Measurements from ENCODE around the gene FSIP1. TPM values are rescaled to one million over a fixed set of nuclear protein-coding genes. Genes with fewer than 3 reads are reported as not detected.

Gene FSIP1
- total RNA-seq, 4 donors from 2014 or later = 0.17 TPM; not detected in 3

DNA sequence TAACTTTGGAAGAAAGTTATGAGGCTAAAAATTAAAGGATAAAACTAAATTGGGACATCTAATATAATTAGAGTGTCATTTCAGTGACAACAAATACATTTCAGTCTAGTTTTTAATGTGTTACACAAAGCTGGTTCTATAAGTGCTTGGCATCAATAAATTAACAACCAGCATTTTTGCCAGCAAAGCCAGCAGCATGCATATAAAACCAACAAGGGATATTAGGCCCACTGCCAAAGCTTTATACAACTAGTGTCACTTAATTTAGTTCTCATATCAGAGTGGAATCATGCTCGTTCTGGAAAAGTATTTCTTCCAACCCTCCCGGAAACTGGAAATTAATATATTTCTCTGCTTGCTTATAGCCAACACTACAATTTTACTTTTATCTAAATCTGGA is 113.0 kb downstream of the FSIP1 start:
- H3K4me3 ChIP-seq (ENCODE audit: low read depth, poor library complexity, severe bottlenecking) = no peak overlapping the region
- no peak for DNase-seq (ENCODE audit: low spot score in 2 of 2)
- TF ChIP-seq, protein P1, sequence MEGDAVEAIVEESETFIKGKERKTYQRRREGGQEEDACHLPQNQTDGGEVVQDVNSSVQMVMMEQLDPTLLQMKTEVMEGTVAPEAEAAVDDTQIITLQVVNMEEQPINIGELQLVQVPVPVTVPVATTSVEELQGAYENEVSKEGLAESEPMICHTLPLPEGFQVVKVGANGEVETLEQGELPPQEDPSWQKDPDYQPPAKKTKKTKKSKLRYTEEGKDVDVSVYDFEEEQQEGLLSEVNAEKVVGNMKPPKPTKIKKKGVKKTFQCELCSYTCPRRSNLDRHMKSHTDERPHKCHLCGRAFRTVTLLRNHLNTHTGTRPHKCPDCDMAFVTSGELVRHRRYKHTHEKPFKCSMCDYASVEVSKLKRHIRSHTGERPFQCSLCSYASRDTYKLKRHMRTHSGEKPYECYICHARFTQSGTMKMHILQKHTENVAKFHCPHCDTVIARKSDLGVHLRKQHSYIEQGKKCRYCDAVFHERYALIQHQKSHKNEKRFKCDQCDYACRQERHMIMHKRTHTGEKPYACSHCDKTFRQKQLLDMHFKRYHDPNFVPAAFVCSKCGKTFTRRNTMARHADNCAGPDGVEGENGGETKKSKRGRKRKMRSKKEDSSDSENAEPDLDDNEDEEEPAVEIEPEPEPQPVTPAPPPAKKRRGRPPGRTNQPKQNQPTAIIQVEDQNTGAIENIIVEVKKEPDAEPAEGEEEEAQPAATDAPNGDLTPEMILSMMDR (IDR thresholded peaks at IDR 0.05) = no peak
- TF ChIP-seq POLR2A (IDR thresholded peaks at IDR 0.05) = no peak
- intact Hi-C loops (cut with DNase I; ENCODE audit: low total_unique reads) = no loop called here
- 54 to 58% methylated on average over 2 of the region's 2 CpGs for WGBS, 2 donors

DNA sequence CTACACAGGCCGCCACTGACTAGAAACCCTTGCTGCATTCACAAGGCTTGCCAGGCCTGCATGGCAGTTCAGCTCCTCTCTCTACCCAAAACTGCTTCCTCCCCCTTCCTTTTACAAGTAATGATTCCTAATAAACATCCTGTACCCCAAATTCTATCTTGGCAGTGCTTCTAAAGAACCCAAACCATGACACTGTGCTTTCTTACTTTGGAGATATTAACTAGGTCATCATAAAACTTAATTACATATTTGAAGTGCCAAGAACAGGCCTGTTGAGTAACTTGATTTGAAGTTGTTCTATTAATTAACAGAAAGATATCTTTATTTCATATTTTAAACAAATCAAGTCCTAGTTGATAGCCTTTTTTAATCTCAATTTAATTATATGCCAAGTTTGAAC is 113.4 kb downstream of the FSIP1 start:
- WGBS, 2 donors = 0 to 50% methylated on average over 1 of the region's 1 CpG
- no peak for TF ChIP-seq POLR2A (IDR thresholded peaks at IDR 0.05)
- TF ChIP-seq, protein P1 (IDR thresholded peaks at IDR 0.05) = no peak
- no peak overlapping the region for H3K4me3 ChIP-seq (ENCODE audit: low read depth, poor library complexity, severe bottlenecking)
- intact Hi-C loops (cut with DNase I; ENCODE audit: low total_unique reads) = no loop called here
- DNase-seq (ENCODE audit: low spot score in 2 of 2) = no peak

DNA sequence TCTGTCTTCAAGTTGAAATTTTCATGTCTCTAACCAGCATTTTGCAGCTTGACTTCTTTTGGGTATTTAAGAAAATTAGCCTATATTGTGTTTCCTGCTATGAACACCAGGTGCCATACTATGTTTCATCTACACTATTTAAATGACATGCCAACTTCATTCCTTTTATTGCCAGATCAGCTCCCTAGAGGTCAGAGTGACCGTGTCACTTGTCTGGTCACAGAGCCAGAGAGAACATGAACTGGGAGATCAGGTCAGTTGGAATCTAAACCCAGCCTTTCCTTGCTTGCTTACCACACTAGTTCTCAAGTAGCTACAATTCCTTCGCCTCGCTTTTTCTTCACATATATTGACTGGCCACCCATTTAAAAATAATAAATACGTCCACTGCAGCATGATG is 114.2 kb downstream of the FSIP1 start:
- WGBS, 2 donors = 89 to 93% methylated on average over 4 of the region's 4 CpGs
- intact Hi-C loops (cut with DNase I; ENCODE audit: low total_unique reads) = no loop called here
- H3K4me3 ChIP-seq (ENCODE audit: low read depth, poor library complexity, severe bottlenecking) = no peak overlapping the region
- TF ChIP-seq, protein P1 (IDR thresholded peaks at IDR 0.05) = no peak
- TF ChIP-seq POLR2A (IDR thresholded peaks at IDR 0.05) = no peak
- DNase-seq (ENCODE audit: low spot score in 2 of 2) = no peak

DNA sequence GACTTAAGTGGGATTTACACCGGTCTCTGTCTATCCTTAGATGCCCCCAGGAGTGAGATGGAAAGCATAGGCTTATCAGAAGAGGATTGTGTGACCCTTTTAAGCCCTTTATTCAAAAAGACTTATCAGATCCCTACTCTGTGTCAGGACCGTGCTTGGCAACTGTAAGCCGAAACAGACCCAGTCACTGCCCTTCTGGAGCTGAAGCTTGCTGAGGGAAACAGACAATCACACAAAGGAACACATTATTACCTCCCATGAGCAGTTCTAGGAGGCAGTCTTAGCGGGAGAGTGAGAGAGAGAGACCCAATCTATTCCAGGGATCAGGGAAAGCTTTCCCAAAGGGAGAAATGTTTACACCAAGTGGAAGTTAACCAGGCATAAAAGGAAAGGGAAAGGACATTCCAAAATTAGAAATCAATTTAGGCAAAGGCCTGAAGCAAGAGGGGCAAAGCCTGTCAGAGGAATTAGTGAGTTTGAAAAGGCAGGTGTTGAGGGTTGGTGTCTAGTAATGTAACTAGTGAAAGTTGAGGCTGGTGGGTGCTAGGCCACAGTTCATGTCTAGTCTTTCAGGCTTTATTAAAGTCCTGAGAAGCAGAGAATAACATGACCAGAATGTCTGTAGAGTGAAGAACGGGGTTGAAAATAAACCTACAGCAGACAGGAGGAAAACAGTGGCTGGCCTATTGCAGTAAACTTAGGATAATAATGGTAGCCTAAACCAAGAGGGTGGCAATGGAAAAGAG is 115.1 kb downstream of the FSIP1 start:
- no peak for TF ChIP-seq POLR2A (IDR thresholded peaks at IDR 0.05)
- TF ChIP-seq, protein P1 (IDR thresholded peaks at IDR 0.05) = no peak
- no peak overlapping the region for H3K4me3 ChIP-seq (ENCODE audit: low read depth, poor library complexity, severe bottlenecking)
- no peak for DNase-seq (ENCODE audit: low spot score in 2 of 2)
- intact Hi-C loops (cut with DNase I; ENCODE audit: low total_unique reads) = no loop called here
- 94 to 96% methylated on average over 5 of the region's 5 CpGs for WGBS, 2 donors

DNA sequence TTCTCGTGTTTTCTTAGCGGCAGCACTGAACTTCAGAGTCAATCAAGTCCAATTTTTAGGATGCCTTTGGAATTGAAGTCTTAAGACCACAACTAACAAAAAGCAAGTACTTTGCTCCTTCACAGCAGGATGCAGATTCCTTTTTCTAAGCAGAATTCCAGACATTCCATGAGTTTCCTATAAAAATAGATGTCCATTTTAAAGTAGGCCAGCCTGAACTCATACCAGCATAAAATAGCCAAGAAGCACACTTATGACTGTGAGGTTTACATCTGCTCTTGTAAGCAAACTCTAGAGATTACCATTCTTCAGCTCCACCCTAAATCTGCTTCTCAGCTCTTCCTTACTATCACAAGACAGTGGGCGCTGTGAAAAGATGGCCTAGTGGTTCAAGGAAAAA is 116.0 kb downstream of the FSIP1 start:
- intact Hi-C loops (cut with DNase I; ENCODE audit: low total_unique reads) = no loop called here
- TF ChIP-seq, protein P1 (IDR thresholded peaks at IDR 0.05) = no peak
- no peak for TF ChIP-seq POLR2A (IDR thresholded peaks at IDR 0.05)
- WGBS, 2 donors = 89 to 93% methylated on average over 3 of the region's 3 CpGs
- no peak overlapping the region for H3K4me3 ChIP-seq (ENCODE audit: low read depth, poor library complexity, severe bottlenecking)
- DNase-seq (ENCODE audit: low spot score in 2 of 2) = no peak

Data from lower leg skin (tissue), 4 donors.